Transverse colon (tissue), 4 donors: ENCODE data around the gene HEPACAM2. TPM values are rescaled to one million over a fixed set of nuclear protein-coding genes. Genes with fewer than 3 reads are reported as not detected.
A peak's percentile ranks its signal among the peaks of the same experiment; 100 is the strongest.

Experiments
- DNase-seq: peaks from one replicate; pipeline ENCODE4 v3.0.0-alpha.2; 2019
- H3K27ac ChIP-seq, 4 donors: fragments of 200-600 bp; sonication (generic); 2 replicates each; pipeline ENCODE4 v1.5.1; 2016 to 2018; ENCODE audit warnings: inconsistent platforms in 4 of 4
- H3K27me3 ChIP-seq: fragments of 200-600 bp; sonication (generic); 2 replicates; pipeline ENCODE4 v1.5.1; 2017; ENCODE audit warnings: inconsistent platforms
- H3K36me3 ChIP-seq, 4 donors: fragments of 200-600 bp; sonication (generic); 2 replicates each; pipeline ENCODE4 v1.5.1; 2017 to 2019; ENCODE audit warnings: inconsistent platforms in 4 of 4
- H3K4me1 ChIP-seq, 4 donors: fragments of 200-600 bp; sonication (generic); 2 replicates each; pipeline ENCODE4 v1.5.1; 2017 to 2020; ENCODE audit warnings: inconsistent platforms in 4 of 4
- H3K4me3 ChIP-seq, 4 donors: fragments of 200-600 bp; sonication (generic); 1 replicate in 1 of 4; 2 replicates in 3 of 4; pipeline versions ENCODE4 v1.5.1 to v1.6.1; 2017 to 2019; ENCODE audit warnings: inconsistent platforms in 4 of 4
- H3K9me3 ChIP-seq, 2 donors: fragments of 200-600 bp; sonication (generic); 2 replicates each; pipeline ENCODE4 v1.5.1; 2017 to 2019; ENCODE audit warnings: inconsistent platforms in 2 of 2
- CTCF ChIP-seq, 5 experiments: fragments of 200-600 bp in 3 of 5; fragments of 450-650 bp in 2 of 5; sonication (generic) in 3 of 5; IDR thresholded peaks; 1 replicate in 2 of 5; 2 replicates in 3 of 5; pipeline ENCODE4 v1.5.1; 2016 to 2017; ENCODE audit warnings: antibody characterized with exemption in 5 of 5, inconsistent platforms in 3 of 5, mild to moderate bottlenecking in 2 of 5, moderate library complexity in 1 of 5
- EP300 ChIP-seq: sonication (generic); formaldehyde crosslinking; IDR thresholded peaks from one replicate; pipeline ENCODE4 v1.6.1; 2017; ENCODE audit warnings: antibody characterized with exemption, low read depth
- POLR2A ChIP-seq: fragments of 450-650 bp; IDR thresholded peaks from one replicate; pipeline ENCODE4 v1.6.1; 2016; ENCODE audit warnings: antibody characterized with exemption, mild to moderate bottlenecking, moderate library complexity
- POLR2AphosphoS5 ChIP-seq, 3 donors: sonication (generic); formaldehyde crosslinking; IDR thresholded peaks; one replicate each; pipeline ENCODE4 v1.6.1; 2016; ENCODE audit warnings: antibody characterized with exemption in 3 of 3
- WGBS, 2 donors: methylation state at CpG; one replicate each; pipeline ENCODE4 v1.1.5; 2018; ENCODE audit warnings: low coverage in 1 of 2; 5-methylcytosine and 5-hydroxymethylcytosine counted together
- in situ Hi-C, 4 donors: fragments of 200-750 bp; cut with MboI; loops; one replicate each; pipeline versions ENCODE4 v1.15.0 to v1.15.1; 2017; ENCODE audit warnings: low sequenced_read_pairs in 3 of 4, low pct_ligation_motif_present in 1 of 4, low pct_unique_long_range_greater_than_20kb in 1 of 4
- intact Hi-C: fragments of 100-400 bp; cut with DNase I; formaldehyde crosslinking; loops from one replicate; pipeline ENCODE4 v1.15.1; 2023; ENCODE audit warnings: low total_unique reads
- total RNA-seq, 4 donors: library from RNA; depleted of rRNA; stranded (reverse); fragments of >200 nt; gene quantifications; one replicate each; pipeline ENCODE4 v1.1.0, GENCODE V29; 2016

Gene HEPACAM2
- total RNA-seq, 4 donors from 2014 or later: 10.5 to 127 (median 45.1) TPM

GRCh38 chr7:93203496-93203895 lies 22.8 kb downstream of the HEPACAM2 start:
- Histone ChIP-seq H3K4me1 (peaks cover 0 to 29% (median 6%) of the 10 kb centered on the region in 4 donors), H3K36me3 (no peaks in the 10 kb centered on the region), H3K9me3 (no peaks in the 10 kb centered on the region), H3K27ac (peak overlapping the region; percentile 60 to 71 (median 64)), H3K27me3 (no peaks in the 10 kb centered on the region), H3K4me3 (no peak overlapping the region)
- 37 to 38% methylated on average over 2 to 3 of the region's 3 CpGs for WGBS, 2 donors
- in situ Hi-C loops: no loop called here
- intact Hi-C loops: no loop called here
- DNase-seq: peak; percentile 37
- TF ChIP-seq CTCF (IDR thresholded peaks at IDR 0.05): no peak
- peak; percentile 20 for TF ChIP-seq EP300
- TF ChIP-seq POLR2AphosphoS5 (IDR thresholded peaks at IDR 0.05): peak; percentile 43 to 67 (median 65)
- no peak for TF ChIP-seq POLR2A

GRCh38 chr7:93202594-93203250 lies 23.5 kb downstream of the HEPACAM2 start:
- TF ChIP-seq EP300 (no peak), POLR2AphosphoS5 (IDR thresholded peaks at IDR 0.05) (peak in 1 of 3 donors; percentile 22)
- peak; percentile 25 for DNase-seq
- no peak overlapping the region for H3K4me3 ChIP-seq
- H3K27me3 ChIP-seq: no peaks in the 10 kb centered on the region
- peak overlapping the region; percentile 60 to 71 (median 64) for H3K27ac ChIP-seq
- no peaks in the 10 kb centered on the region for H3K9me3 ChIP-seq
- in situ Hi-C loops (no loop called here), intact Hi-C loops (no loop called here)
- no peaks in the 10 kb centered on the region for H3K36me3 ChIP-seq
- 51 to 53% methylated on average over 5 of the region's 5 CpGs for WGBS, 2 donors
- H3K4me1 ChIP-seq: peaks cover 0 to 29% (median 6%) of the 10 kb centered on the region in 4 donors

GRCh38 chr7:93198472-93198871 lies 27.8 kb downstream of the HEPACAM2 start:
- Histone ChIP-seq H3K9me3 (no peaks in the 10 kb centered on the region), H3K4me3 (no peak overlapping the region), H3K27ac (no peak overlapping the region), H3K36me3 (no peaks in the 10 kb centered on the region), H3K27me3 (no peaks in the 10 kb centered on the region), H3K4me1 (peaks cover 0 to 21% (median 3%) of the 10 kb centered on the region in 4 donors)
- no peak for DNase-seq
- in situ Hi-C loops (no loop called here), intact Hi-C loops (no loop called here)
- TF ChIP-seq EP300: no peak
- TF ChIP-seq POLR2A: no peak
- TF ChIP-seq POLR2AphosphoS5 (IDR thresholded peaks at IDR 0.05): no peak
- no peak for TF ChIP-seq CTCF (IDR thresholded peaks at IDR 0.05)

GRCh38 chr7:93196336-93196735 lies 29.9 kb downstream of the HEPACAM2 start:
- H3K36me3 ChIP-seq: no peaks in the 10 kb centered on the region
- intact Hi-C loops (no loop called here), in situ Hi-C loops (no loop called here)
- H3K4me1 ChIP-seq: peaks cover 0 to 6% (median 0%) of the 10 kb centered on the region in 4 donors
- no peaks in the 10 kb centered on the region for H3K9me3 ChIP-seq
- TF ChIP-seq POLR2A (no peak), EP300 (no peak), POLR2AphosphoS5 (IDR thresholded peaks at IDR 0.05) (no peak), CTCF (IDR thresholded peaks at IDR 0.05) (no peak)
- DNase-seq: peak; percentile 10
- no peak overlapping the region for H3K27ac ChIP-seq
- WGBS, 2 donors: 46 to 62% methylated on average over 2 of the region's 2 CpGs
- H3K4me3 ChIP-seq: no peak overlapping the region
- peaks cover 13% of the 10 kb centered on the region for H3K27me3 ChIP-seq
